Measurements from ENCODE around the gene CAV1.

Gene CAV1

DNA sequence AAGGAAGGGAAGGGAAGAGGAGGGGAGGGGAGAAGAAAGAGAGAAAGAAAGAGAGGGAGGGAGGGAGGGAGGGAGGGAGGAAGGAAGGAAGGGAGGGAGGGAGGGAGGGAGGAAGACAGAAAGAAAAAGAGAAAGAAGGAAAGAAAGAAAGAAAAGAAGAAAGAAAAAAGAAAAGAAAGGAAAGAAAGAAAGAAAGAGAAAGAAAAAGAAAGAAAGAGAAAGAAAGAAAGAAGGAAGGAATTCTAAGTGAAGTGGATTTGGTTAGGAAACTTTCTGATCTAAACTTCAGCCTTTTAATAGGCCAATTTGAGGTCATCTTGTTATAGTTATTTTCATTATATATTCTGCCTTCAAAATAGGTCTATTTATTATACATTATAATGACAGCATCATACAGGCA lies 21.0 kb upstream of the CAV1 start:
- in situ Hi-C loops (cut with MboI; ENCODE audit: low sequenced_read_pairs): no loop called here

DNA sequence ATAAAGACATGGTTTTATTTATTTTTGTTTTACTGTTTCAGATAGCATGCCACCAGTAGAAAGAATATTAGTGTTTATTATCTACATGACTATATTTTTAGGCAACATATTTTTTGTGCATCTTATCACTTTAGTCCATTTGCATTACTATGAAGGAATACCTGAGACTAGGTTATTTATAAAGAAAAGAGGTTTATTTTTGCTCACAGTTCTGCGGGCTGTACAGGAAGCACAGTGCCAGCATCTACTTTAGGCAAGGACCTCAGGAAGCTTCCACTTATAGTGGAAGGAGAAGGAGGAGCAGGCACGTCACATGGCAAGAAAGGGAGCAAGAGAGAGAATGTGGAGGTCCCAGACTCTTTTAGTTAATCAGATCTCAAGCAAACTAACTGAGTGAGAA lies 19.6 kb upstream of the CAV1 start:
- in situ Hi-C loops (cut with MboI; ENCODE audit: low sequenced_read_pairs): no loop called here

GRCh38 chr7:116505823-116506222 lies 19.0 kb upstream of the CAV1 start:
- in situ Hi-C loops (cut with MboI; ENCODE audit: low sequenced_read_pairs): no loop called here

GRCh38 chr7:116509982-116510579 lies 14.8 kb upstream of the CAV1 start:
- in situ Hi-C loops (cut with MboI; ENCODE audit: low sequenced_read_pairs): no loop called here

DNA sequence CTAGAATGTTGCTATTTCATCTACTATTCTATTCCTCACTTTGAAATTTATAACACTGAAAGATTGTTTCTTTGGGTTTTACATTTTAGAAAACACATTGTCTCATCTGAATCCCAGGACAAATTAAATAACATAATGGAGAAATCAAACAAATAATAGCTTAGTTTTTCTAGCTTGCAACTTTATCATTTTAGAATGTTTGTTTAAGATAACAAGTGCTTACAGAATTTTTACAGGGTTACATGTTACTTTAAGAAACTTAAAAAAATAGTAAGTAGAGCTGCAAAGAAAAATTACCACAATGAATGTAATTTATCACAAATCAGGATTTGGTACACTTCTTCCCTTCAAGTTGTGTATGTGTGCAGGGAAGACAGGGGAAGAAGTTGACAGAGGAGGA lies 14.0 kb upstream of the CAV1 start:
- in situ Hi-C loops (cut with MboI; ENCODE audit: low sequenced_read_pairs): no loop called here

DNA sequence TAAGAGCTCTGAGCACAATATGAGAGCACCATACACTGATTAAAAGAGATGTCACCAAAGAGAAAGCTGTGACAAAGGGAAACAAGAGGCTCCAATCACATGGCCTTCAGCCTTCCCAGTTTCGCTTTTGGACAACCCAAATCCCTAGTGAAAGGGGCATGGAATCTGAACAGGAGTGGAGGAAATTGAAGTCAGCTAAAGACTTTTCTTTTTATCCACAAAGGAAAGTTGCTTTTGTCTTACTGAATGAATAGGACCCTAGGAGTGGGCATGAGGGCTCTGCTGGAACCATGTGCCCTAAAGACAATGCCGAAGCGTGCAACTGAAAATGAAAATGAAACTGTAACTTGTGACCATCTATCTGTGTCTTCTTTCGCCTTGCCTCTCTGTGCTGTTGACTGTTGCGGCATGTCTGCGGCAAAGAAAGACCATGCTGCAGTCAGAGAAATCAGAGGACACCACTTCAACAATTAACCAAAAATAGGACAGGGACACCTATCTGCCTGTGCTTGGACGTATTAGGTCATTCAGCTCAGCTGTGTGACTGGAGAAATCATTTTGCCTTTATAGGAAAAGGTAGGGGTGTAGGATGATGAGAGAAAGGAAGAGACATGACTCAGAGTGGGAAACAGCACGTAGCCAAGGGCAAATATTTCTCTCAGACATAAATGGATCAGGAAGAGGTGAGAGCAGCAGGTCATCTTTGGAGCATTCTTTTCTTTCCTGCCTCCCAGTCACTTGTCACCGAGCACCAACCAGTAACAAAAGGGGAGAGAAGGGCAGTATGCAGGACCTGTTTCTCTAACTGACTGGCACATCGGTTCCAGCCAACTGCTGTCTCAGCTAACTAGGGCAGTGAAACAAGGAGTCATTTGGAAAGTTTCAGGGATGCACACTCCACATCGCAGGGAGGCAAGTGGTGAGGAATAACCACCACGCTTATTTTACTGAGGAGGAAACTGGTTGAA lies 13.0 kb upstream of the CAV1 start:
- in situ Hi-C loops (cut with MboI; ENCODE audit: low sequenced_read_pairs): no loop called here

DNA sequence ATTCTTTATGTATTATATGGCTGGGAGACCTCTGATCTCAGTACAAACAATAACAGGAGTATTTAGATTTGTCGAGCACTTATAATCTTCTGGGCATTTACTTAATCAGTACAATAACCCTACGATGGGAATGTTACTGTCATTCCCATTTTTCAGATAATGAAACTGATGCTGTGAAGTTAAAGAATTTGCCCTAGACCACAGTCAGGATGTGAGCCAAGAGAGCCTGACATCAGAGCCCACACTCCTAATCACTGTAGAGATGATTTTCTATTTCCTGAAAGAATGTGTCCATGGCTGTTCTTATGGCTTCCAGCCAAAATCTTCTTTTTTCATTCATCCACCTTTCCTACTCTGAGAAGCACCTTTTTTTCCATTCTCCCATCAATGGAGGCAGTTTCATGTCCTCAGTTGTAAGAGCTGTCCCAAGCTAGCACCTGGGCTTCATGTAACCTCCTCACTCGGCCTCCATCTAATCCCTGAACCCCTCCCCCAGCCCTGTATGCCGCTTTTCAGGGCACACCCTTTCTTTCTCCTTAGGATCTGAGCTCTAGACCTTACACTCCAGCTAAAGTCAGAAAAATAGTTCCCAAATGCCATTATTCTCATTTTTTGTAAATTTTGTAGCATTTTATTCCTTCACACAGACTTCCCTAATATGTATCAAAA lies 12.2 kb upstream of the CAV1 start:
- in situ Hi-C loops (cut with MboI; ENCODE audit: low sequenced_read_pairs): no loop called here

GRCh38 chr7:116515584-116515983 lies 9.3 kb upstream of the CAV1 start:
- in situ Hi-C loops (cut with MboI; ENCODE audit: low sequenced_read_pairs): no loop called here

GRCh38 chr7:116516324-116516723 lies 8.5 kb upstream of the CAV1 start:
- in situ Hi-C loops (cut with MboI; ENCODE audit: low sequenced_read_pairs): no loop called here

DNA sequence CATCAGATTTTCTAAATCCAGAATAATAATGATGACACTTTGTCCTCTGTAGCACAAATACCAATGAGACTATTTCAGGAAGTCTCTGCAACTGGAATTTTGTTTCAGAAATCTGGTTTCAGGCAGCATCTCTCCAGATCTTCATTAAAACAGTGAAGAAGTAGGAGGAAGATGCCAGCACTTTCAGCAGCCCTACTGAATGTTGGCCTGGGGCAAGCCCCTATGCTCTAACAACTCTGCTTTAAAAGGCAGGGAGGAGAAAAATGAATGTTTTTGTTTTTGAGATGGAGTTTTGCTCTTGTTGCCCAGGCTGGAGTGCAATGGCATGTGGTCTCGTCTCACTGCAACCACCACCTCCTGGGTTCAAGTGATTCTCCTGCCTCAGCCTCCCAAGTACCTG lies 7.2 kb upstream of the CAV1 start:
- in situ Hi-C loops (cut with MboI; ENCODE audit: low sequenced_read_pairs): no loop called here

- in situ Hi-C loops (cut with MboI; ENCODE audit: low sequenced_read_pairs): no loop called here
These were observed 5.9 kb upstream of the CAV1 start for GRCh38 chr7:116518961-116519360.

DNA sequence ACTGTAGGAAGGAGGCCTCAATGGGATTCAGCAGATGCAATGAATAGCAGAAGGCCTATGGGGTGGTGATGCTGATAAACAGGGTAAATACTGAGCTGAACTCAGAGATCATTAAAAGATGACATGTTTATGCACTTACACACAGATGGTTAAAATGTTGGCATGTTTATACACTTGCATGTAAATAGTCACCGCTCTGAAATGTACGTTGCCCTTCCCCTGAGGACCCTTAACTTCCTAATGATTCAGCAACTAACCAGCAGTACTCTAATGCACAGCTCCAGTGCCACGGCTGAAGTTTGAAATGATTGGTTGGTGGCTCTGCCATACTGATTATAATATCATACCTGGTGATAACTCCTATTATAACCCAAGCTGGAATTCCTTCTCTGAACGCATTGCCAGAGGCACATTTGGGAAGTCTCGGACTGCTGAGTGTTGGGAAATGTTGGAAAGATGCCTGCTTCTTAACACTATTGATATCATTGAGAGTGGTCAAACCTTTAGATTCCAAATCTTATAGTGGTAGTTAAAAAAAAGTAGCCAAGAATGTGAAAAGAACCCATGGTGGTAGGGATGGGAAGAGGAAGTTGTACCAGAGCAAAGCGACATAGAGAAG lies 3.7 kb upstream of the CAV1 start:
- in situ Hi-C loops (cut with MboI; ENCODE audit: low sequenced_read_pairs): no loop called here

GRCh38 chr7:116522247-116522646 lies 2.6 kb upstream of the CAV1 start:
- in situ Hi-C loops (cut with MboI; ENCODE audit: low sequenced_read_pairs): no loop called here

GRCh38 chr7:116524221-116524608 lies 621 bp upstream of the CAV1 start:
- in situ Hi-C loops (cut with MboI; ENCODE audit: low sequenced_read_pairs): no loop called here

- in situ Hi-C loops (cut with MboI; ENCODE audit: low sequenced_read_pairs): no loop called here
These were observed 569 bp downstream of the CAV1 start for GRCh38 chr7:116525298-116525912.

DNA sequence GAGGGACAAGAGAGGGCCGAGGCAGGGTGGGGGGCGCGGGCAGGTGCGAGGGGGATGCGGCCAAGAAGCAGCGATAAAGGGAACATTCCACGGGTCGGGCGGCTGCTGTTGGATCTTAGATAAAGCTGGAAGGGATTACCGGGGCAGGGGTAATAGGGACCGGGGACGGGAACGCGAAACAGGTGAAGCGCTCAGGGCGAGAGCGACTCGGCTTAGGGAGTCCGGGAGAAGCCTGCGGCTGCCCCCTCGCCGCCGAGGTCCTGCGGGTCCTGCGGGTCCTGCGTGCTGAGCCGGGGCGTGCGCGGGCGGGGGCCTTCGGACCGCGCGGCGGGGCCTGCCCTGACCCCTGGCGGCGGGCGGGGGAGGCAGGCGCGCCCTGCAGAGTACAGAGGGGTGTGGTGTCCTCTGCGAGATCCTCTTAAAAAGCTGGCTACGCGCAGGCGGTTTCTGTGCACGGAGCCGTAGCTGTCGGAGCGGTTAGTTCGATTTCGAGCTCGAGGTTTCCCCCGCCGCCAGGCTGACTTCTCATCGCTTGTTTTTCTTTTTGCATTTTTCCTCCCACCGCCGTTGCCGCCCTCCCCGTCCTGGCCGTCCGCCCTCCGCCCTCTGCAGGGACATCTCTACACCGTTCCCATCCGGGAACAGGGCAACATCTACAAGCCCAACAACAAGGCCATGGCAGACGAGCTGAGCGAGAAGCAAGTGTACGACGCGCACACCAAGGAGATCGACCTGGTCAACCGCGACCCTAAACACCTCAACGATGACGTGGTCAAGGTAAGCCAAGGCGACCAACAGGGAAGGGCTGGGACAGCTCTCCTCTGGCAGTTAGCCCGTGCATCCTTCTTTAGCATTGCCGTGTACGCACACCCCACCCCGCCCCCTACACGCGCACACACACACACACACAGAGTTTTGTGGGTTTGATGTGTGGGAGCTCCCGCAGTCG lies 1.4 kb downstream of the CAV1 start:
- in situ Hi-C loops (cut with MboI; ENCODE audit: low sequenced_read_pairs): no loop called here

DNA sequence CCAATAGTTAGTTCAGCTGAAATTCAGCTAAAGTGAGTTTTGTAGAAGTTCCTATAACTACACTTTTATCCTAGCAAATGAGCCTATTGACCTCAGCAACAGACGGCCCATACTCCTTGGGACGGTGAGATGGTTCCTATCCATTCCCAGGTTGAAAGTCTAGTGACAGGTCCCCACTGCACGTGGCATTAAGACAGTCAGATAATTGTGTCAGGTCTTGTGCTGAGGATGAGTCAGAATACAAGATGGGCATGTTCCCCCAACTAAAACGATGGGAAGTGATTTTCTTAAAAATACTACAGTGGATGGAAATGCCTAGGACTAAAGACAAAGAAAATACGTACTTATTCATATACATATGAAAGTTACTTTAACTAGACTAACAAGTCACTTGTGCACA lies 2.1 kb downstream of the CAV1 start:
- in situ Hi-C loops (cut with MboI; ENCODE audit: low sequenced_read_pairs): no loop called here

GRCh38 chr7:116527521-116527920 lies 2.7 kb downstream of the CAV1 start:
- in situ Hi-C loops (cut with MboI; ENCODE audit: low sequenced_read_pairs): no loop called here

DNA sequence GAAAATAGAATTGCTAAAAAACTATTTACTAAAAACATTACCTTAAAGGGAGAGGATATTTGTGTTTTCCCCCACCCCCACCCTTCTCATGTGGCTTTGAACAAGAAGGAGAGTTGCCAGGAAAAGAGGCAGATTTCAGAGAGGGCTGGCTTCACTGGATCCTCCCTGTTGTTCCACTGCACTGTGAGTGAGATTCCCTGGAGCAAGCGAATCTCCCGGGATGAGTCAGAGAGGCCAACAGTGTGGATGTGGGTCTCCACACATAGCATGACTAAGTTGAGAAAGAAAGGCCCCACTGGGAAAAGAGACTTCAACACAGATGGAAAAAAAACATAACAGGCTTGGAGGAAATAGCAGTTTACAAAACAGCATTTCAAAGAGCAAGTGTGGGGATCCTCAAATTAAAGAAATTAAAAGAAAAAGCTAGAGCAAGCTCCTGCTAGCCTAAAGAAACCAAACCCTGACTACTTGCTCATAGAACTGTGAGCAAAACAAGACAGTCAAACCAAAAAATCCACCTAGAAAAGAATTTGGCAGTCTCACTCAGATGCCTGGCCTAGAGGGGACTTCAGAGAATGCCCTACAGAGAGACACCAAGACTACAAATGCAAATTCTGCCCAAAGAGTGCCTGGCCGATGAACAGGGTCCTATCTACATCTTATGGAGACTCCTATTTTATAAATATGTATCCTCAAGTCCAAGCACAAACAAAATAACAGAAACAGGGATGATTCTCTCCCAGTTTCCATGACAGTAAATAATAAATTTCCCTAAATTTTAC lies 3.4 kb downstream of the CAV1 start:
- in situ Hi-C loops (cut with MboI; ENCODE audit: low sequenced_read_pairs): no loop called here
